HCEC 1CT (cell line): ENCODE measurements around the gene ADGRG7.
"Not testable (repeated sequence)": the region's sequence is repeated elsewhere in the genome, so short reads cannot be mapped to it uniquely, and the experiment has no call there.

ENCODE experiments used
- DNase-seq: peaks from one replicate; pipeline ENCODE4 v3.0.0-alpha.2; 2017

Gene ADGRG7

GRCh38 chr3:100647171-100647570 lies 37.8 kb downstream of the ADGRG7 start:
- no peak for DNase-seq

GRCh38 chr3:100647657-100648056 lies 38.3 kb downstream of the ADGRG7 start:
- DNase-seq = peak; percentile 16

GRCh38 chr3:100650651-100651619 lies 41.5 kb downstream of the ADGRG7 start:
- DNase-seq = peak; percentile 96

GRCh38 chr3:100653604-100654294 lies 44.3 kb downstream of the ADGRG7 start:
- no peak for DNase-seq

- DNase-seq = no peak
Measured at GRCh38 chr3:100656945-100657344, 47.5 kb downstream of the ADGRG7 start.

GRCh38 chr3:100661294-100661693 lies 51.9 kb downstream of the ADGRG7 start:
- DNase-seq = not testable (repeated sequence)

GRCh38 chr3:100662113-100662823 lies 52.9 kb downstream of the ADGRG7 start:
- peak; percentile 41 for DNase-seq

GRCh38 chr3:100665230-100665629 lies 55.8 kb downstream of the ADGRG7 start:
- DNase-seq = no peak

- DNase-seq = peak; percentile 79
Measured at GRCh38 chr3:100666699-100667098, 57.3 kb downstream of the ADGRG7 start.

- DNase-seq = not testable (repeated sequence)
Measured at GRCh38 chr3:100667316-100667715, 57.9 kb downstream of the ADGRG7 start.

- not testable (repeated sequence) for DNase-seq
Measured at GRCh38 chr3:100670995-100671394, 61.6 kb downstream of the ADGRG7 start.

GRCh38 chr3:100681496-100681895 lies 72.1 kb downstream of the ADGRG7 start:
- no peak for DNase-seq

GRCh38 chr3:100682056-100682853 lies 72.9 kb downstream of the ADGRG7 start:
- DNase-seq = no peak

GRCh38 chr3:100682854-100683760 lies 73.7 kb downstream of the ADGRG7 start:
- DNase-seq = no peak

GRCh38 chr3:100693225-100693624 lies 83.8 kb downstream of the ADGRG7 start:
- no peak for DNase-seq

GRCh38 chr3:100695696-100696095 lies 86.3 kb downstream of the ADGRG7 start:
- DNase-seq = no peak

GRCh38 chr3:100696161-100696560 lies 86.8 kb downstream of the ADGRG7 start:
- DNase-seq = no peak

- DNase-seq = no peak
Measured at GRCh38 chr3:100697172-100697571, 87.8 kb downstream of the ADGRG7 start.

GRCh38 chr3:100697723-100698285 lies 88.4 kb downstream of the ADGRG7 start:
- no peak for DNase-seq

- no peak for DNase-seq
Measured at GRCh38 chr3:100698736-100699135, 89.3 kb downstream of the ADGRG7 start.

- no peak for DNase-seq
Measured at GRCh38 chr3:100700708-100701107, 91.3 kb downstream of the ADGRG7 start.
